Measurements from ENCODE around the gene MAGOH. TPM values are rescaled to one million over a fixed set of nuclear protein-coding genes. Genes with fewer than 3 reads are reported as not detected.

The MAGOH gene
- total RNA-seq, 2 donors from 2014 or later = 21.9 to 22.1 TPM

GRCh38 chr1:53182716-53183094 lies 55.6 kb downstream of the MAGOH start:
- Histone ChIP-seq H3K27ac (peak overlapping the region; percentile 9 to 26), H3K4me1 (peaks cover 0 to 17% of the 10 kb centered on the region in 2 donors), H3K4me3 (no peak overlapping the region), H3K9me3 (no peaks in the 10 kb centered on the region), H3K36me3 (no peaks in the 10 kb centered on the region), H3K27me3 (no peaks in the 10 kb centered on the region)
- TF ChIP-seq CTCF (IDR thresholded peaks at IDR 0.05) = no peak
- DNase-seq (ENCODE audit: low spot score) = no peak

GRCh38 chr1:53182111-53182593 lies 56.2 kb downstream of the MAGOH start:
- DNase-seq (ENCODE audit: low spot score) = peak; percentile 92
- no peak overlapping the region for H3K4me3 ChIP-seq
- H3K27ac ChIP-seq = peak overlapping the region in 1 of 2 donors; percentile 26
- no peaks in the 10 kb centered on the region for H3K27me3 ChIP-seq
- H3K9me3 ChIP-seq = no peaks in the 10 kb centered on the region
- no peaks in the 10 kb centered on the region for H3K36me3 ChIP-seq
- H3K4me1 ChIP-seq = peaks cover 0 to 21% of the 10 kb centered on the region in 2 donors
- peak; percentile 70 to 93 for TF ChIP-seq CTCF (IDR thresholded peaks at IDR 0.05)

- TF ChIP-seq CTCF (IDR thresholded peaks at IDR 0.05) = no peak
- Histone ChIP-seq H3K27me3 (no peaks in the 10 kb centered on the region), H3K4me3 (no peak overlapping the region), H3K36me3 (no peaks in the 10 kb centered on the region), H3K27ac (no peak overlapping the region), H3K4me1 (peaks cover 0 to 29% of the 10 kb centered on the region in 2 donors), H3K9me3 (no peaks in the 10 kb centered on the region)
- DNase-seq (ENCODE audit: low spot score) = no peak
These were observed 57.4 kb downstream of the MAGOH start for GRCh38 chr1:53180951-53181350.

- Histone ChIP-seq H3K27me3 (no peaks in the 10 kb centered on the region), H3K27ac (no peak overlapping the region), H3K4me3 (no peak overlapping the region), H3K36me3 (no peaks in the 10 kb centered on the region), H3K4me1 (peaks cover 0 to 29% of the 10 kb centered on the region in 2 donors), H3K9me3 (no peaks in the 10 kb centered on the region)
- TF ChIP-seq CTCF (IDR thresholded peaks at IDR 0.05) = no peak
- DNase-seq (ENCODE audit: low spot score) = no peak
These were observed 58.1 kb downstream of the MAGOH start for GRCh38 chr1:53180226-53180625.

Other genes starting within 250 kb of the MAGOH start
- gene PODN, start 176.3 kb downstream of the MAGOH start, total RNA-seq = 10 to 100 TPM; 44.1 to 47.2 TPM
- under 1 TPM; 0.56 to 0.71 TPM for gene SLC1A7, start 95.9 kb downstream of the MAGOH start, total RNA-seq
- gene CPT2, start 41.7 kb downstream of the MAGOH start, total RNA-seq = 10 to 100 TPM; 16.0 to 33.6 TPM
- 10 to 100 TPM; 36.8 to 38.2 TPM for gene CZIB, start 17.9 kb downstream of the MAGOH start, total RNA-seq
- gene LRP8, start 89.6 kb upstream of the MAGOH start, total RNA-seq = 1 to 10 TPM; 2.2 to 3.6 TPM
- not detected for gene DMRTB1, start 220.9 kb upstream of the MAGOH start, total RNA-seq

All from right atrium auricular region (tissue), 2 donors.